Body of pancreas (tissue), 4 donors: Measurements from ENCODE around the gene ERGIC2.

Experiments used
- CTCF ChIP-seq, 7 experiments: fragments of 450-650 bp in 4 of 7; fragments of 200-600 bp in 3 of 7; sonication (generic) in 3 of 7; IDR thresholded peaks; one replicate each; pipeline ENCODE4 v1.5.1; 2016 to 2019; ENCODE audit warnings: antibody characterized with exemption in 7 of 7
- POLR2A ChIP-seq, 3 donors: fragments of 450-650 bp; IDR thresholded peaks; one replicate each; pipeline ENCODE4 v1.6.1; 2016; ENCODE audit warnings: antibody characterized with exemption in 3 of 3, mild to moderate bottlenecking in 2 of 3

GRCh38 chr12:29299633-29300032 is 81.3 kb downstream of the ERGIC2 start:
- TF ChIP-seq CTCF (IDR thresholded peaks at IDR 0.05): no peak
- no peak for TF ChIP-seq POLR2A (IDR thresholded peaks at IDR 0.05)
